ENCODE measurements around the gene AGBL4. TPM values are rescaled to one million over a fixed set of nuclear protein-coding genes. Genes with fewer than 3 reads are reported as not detected.

AGBL4 gene
- total and polyA plus RNA-seq, 2 of the 13 experiments (the other 11 are each of a cell fraction or from before 2014, with no cell fraction given), result not detected

GRCh38 chr1:48530727-48531351 is 1492.9 kb downstream of the AGBL4 start (continued):
- TF ChIP-seq KDM2A (CRISPR knock-in tag; IDR thresholded peaks at IDR 0.05; ENCODE audit: borderline replicate concordance, low read depth) (peak; percentile 48; the same call in 1 of the 2 replicates), RFXAP (CRISPR knock-in tag; IDR thresholded peaks at IDR 0.05; ENCODE audit: borderline replicate concordance) (peak; percentile 43; the same call in 1 of the 2 replicates), CSRNP2 (CRISPR knock-in tag; conservative IDR thresholded peaks at IDR 0.05; ENCODE audit: low read depth) (no peak), CERS6 (CRISPR knock-in tag; IDR thresholded peaks at IDR 0.05) (no peak), ZBTB39 (CRISPR knock-in tag; IDR thresholded peaks at IDR 0.05) (no peak), RNF219 (CRISPR knock-in tag; IDR thresholded peaks at IDR 0.05) (no peak), ELF3 (CRISPR knock-in tag; IDR thresholded peaks at IDR 0.05) (no peak), NR2F1 (CRISPR knock-in tag; IDR thresholded peaks at IDR 0.05) (no peak), TGIF2 (CRISPR knock-in tag; IDR thresholded peaks at IDR 0.05) (0 out of 2 replicates have a peak, but pooled peaks have one; percentile 56), MBD4 (IDR thresholded peaks at IDR 0.05; ENCODE audit: borderline replicate concordance, low read length) (no peak), CREBL2 (CRISPR knock-in tag; IDR thresholded peaks at IDR 0.05; ENCODE audit: borderline replicate concordance) (no peak), CBX1 (IDR thresholded peaks at IDR 0.05; ENCODE audit: low read depth) (no peak), ONECUT2 (CRISPR knock-in tag; IDR thresholded peaks at IDR 0.05) (no peak), FOXO4 (CRISPR knock-in tag; conservative IDR thresholded peaks at IDR 0.05) (no peak), ZBTB43 (CRISPR knock-in tag; conservative IDR thresholded peaks at IDR 0.05) (peak; percentile 73; the same call in 1 of the 2 replicates)
